Measurements from ENCODE around the gene ILRUN.

Gene ILRUN

DNA sequence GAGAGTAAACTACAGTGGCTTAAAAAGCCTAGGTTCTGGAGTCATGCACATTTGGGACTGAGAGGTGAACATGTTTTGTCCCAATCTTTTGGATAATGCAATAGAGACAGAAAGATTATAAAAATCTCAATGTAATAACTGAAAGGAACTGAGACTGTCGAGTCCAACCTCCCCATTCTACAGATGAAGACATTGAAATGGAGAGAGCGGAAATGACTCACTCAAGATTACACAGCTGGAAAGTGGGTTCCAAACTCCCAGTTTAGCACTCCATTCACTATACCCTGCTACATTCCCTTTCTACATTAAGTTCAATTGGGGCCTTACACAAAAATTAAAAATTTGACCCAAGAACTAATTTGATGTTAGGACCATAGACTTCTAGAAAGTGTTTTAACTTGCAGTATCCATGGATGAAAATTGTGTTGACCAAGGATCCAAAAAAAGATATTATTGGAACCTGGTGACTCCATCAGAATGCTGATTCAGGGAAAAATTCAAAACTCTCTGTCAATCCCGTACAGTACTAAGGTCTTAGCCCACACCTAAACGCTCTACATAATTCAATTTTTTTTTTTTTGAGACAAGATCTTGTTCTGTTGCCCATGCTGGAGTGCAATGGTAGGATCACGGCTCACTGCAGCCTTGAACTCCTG is 1.5 kb upstream of the ILRUN start:
- H3K4me3 ChIP-seq (ENCODE audit: control insufficient read depth, low read depth, low read length): no peak overlapping the region
- DNase-seq (ENCODE audit: low read depth): no peak
- TF ChIP-seq, protein P1, sequence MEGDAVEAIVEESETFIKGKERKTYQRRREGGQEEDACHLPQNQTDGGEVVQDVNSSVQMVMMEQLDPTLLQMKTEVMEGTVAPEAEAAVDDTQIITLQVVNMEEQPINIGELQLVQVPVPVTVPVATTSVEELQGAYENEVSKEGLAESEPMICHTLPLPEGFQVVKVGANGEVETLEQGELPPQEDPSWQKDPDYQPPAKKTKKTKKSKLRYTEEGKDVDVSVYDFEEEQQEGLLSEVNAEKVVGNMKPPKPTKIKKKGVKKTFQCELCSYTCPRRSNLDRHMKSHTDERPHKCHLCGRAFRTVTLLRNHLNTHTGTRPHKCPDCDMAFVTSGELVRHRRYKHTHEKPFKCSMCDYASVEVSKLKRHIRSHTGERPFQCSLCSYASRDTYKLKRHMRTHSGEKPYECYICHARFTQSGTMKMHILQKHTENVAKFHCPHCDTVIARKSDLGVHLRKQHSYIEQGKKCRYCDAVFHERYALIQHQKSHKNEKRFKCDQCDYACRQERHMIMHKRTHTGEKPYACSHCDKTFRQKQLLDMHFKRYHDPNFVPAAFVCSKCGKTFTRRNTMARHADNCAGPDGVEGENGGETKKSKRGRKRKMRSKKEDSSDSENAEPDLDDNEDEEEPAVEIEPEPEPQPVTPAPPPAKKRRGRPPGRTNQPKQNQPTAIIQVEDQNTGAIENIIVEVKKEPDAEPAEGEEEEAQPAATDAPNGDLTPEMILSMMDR (IDR thresholded peaks at IDR 0.05; ENCODE audit: control insufficient read depth, insufficient read depth, low read depth, low read length, missing control alignments): no peak

DNA sequence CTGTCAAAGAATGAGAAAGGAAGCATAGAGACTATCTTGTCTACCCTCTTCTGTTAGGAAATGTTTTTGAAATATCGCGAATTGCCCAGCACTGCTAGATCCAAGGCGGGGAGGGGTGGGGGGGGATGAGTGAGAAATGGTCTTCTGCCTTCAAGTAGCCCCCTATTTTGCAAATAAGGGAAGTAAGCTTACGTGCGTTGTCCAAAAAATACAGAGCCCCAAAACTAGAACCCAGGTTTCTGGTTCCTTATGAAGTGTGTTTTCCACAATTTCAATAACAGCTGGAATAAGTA is 923 bp upstream of the ILRUN start:
- TF ChIP-seq, protein P1 (IDR thresholded peaks at IDR 0.05; ENCODE audit: control insufficient read depth, insufficient read depth, low read depth, low read length, missing control alignments): no peak
- H3K4me3 ChIP-seq (ENCODE audit: control insufficient read depth, low read depth, low read length): no peak overlapping the region; the same call in 1 of the 2 replicates
- no peak for DNase-seq (ENCODE audit: low read depth)

DNA sequence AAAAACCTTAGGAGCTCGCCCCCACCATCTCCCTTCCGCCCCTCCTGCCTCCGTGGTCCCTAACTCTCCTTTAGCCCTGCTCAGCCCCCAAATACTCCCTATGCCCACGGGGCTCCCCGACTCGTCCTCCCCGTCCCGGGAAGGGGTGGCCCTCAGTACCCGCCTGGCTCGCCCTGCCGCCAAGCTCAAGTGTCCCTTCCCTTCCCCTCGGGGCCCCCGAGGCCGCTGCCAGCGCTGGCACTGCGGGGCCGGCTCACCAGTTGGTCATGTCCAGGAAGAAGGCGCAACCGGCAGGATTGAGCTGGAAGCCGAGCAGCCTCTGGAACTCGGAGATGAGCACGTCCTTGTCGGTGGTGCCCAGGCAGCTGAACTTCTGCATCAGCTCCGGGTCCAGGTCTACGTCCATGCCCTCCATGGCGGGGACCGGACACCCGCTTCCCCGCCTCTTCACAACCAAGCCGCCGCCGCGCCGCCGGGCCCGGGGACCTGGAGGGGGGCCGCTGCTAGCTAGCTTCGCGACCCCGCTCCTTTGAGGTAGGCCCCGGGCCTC is 303 bp downstream of the ILRUN start:
- DNase-seq (ENCODE audit: low read depth): no peak
- H3K4me3 ChIP-seq (ENCODE audit: control insufficient read depth, low read depth, low read length): peak overlapping the region; percentile 85
- TF ChIP-seq, protein P1 (IDR thresholded peaks at IDR 0.05; ENCODE audit: control insufficient read depth, insufficient read depth, low read depth, low read length, missing control alignments): no peak

GRCh38 chr6:34695729-34696188 is 808 bp downstream of the ILRUN start:
- H3K4me3 ChIP-seq (ENCODE audit: control insufficient read depth, low read depth, low read length): peak overlapping the region; percentile 85
- TF ChIP-seq, protein P1 (IDR thresholded peaks at IDR 0.05; ENCODE audit: control insufficient read depth, insufficient read depth, low read depth, low read length, missing control alignments): no peak
- DNase-seq (ENCODE audit: low read depth): no peak

DNA sequence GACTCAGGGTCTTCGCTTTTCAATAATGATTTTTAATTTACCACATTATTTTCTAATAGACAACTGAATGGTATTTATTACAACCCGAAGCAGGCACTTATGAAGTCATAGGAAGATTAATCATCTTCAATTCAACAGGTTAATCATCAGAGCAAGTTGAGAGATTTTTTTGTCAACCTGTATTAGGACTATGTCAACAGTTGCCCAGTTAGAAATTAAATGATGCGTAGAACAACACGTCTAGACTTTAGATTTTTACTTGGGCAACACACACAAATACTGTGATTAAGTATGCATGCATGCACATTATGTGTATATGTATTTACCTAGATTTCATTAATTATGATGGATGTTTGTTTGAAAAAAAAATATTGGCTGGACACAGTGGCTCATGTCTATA is 4.3 kb downstream of the ILRUN start:
- no peak for DNase-seq (ENCODE audit: low read depth)
- no peak overlapping the region for H3K4me3 ChIP-seq (ENCODE audit: control insufficient read depth, low read depth, low read length)

DNA sequence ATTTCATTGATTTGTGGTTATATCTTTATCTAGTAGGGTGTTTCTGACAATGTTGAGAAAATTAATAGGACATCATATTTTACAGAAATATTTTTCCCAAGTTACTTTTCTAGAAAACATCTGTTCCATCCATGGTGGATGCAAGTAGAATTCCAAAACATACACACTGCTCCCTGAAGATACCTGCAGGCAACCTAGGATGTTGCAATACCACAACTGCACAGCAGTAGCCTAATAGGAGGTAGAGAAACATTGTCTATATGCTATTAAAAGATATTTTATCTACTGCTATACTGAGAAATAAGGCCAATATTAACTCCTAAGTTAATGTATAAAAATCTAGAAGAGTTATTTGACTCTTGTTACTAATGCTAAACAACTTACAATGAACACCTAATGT is 6.8 kb downstream of the ILRUN start:
- no peak overlapping the region for H3K4me3 ChIP-seq (ENCODE audit: control insufficient read depth, low read depth, low read length)
- TF ChIP-seq, protein P1 (IDR thresholded peaks at IDR 0.05; ENCODE audit: control insufficient read depth, insufficient read depth, low read depth, low read length, missing control alignments): no peak
- DNase-seq (ENCODE audit: low read depth): no peak

More for the DNA sequence above, 4.3 kb downstream of the ILRUN start:
- TF ChIP-seq, protein P1 (IDR thresholded peaks at IDR 0.05; ENCODE audit: control insufficient read depth, insufficient read depth, low read depth, low read length, missing control alignments): no peak

Data from AG09309 (cell line).